KBM-7 (cell line): ENCODE data around the gene BLOC1S4.
A peak's percentile ranks its signal among the peaks of the same experiment; 100 is the strongest.
"Not testable (repeated sequence)": the region's sequence is repeated elsewhere in the genome, so short reads cannot be mapped to it uniquely, and the experiment has no call there.

Source experiments
- DNase-seq: peaks from one replicate; pipeline ENCODE4 v3.0.0-alpha.2; 2015
- in situ Hi-C: fragments of 300-500 bp; cut with MboI; formaldehyde crosslinking; loops from 2 replicates; pipeline ENCODE4 v1.14.3; 2020; ENCODE audit warnings: low sequenced_read_pairs, low pct_unique_long_range_greater_than_20kb, mixed read lengths

Gene BLOC1S4

DNA sequence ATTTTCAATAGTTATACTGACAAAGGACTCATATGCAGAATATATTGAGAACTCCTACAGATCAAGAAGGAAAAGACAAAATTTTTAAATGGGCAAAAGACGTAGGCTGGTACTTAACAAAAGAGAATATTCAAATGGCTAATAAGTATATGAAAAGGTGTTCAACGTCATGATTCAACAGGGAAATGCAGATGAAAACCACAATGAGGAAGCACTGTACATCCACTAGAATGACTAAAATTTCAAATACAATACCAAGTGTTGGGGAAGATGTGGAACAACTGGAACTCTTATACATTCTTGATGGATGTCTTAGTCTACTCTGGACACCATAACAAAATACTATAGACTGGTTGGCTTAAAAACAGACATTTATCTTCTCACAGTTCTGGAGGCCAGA, 5.0 kb upstream of the BLOC1S4 start:
- peak; percentile 44 for DNase-seq
- in situ Hi-C loops: no loop called here

DNA sequence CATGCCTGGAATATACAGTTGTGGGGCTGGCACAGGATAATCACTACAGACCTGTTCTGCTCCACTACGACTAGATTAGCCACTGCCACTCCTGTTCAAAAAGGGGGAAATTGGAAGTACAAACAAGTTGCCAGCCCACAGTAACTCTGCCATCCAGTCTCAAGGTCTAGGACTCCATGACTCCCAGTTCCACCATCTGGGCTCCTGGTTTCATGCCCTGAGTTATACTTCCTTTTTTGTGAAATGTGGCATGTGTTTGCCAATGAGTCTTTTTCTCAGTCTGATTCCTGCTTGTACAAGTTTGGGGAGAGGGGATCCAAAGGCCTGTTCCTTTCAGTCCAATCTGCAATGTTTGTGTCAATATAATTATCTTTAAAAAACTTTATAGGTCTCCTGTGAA, 1.0 kb upstream of the BLOC1S4 start:
- in situ Hi-C loops: no loop called here
- peak; percentile 33 for DNase-seq

DNA sequence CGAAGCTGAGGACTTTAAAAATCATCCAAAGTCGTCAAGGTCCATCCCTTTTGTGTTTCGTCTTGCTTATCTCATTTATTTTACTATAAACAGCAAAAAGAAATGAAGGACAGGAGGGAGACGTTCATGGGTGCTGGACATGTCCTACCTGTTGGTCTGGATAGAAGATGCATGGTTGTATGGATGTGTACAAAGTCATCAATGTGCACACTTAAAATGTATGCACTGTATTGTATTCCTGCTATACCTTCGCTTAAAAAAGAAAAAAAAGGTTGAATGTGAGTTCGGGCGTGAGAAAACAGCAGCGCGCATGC, 313 bp upstream of the BLOC1S4 start:
- in situ Hi-C loops: no loop called here
- no peak for DNase-seq

DNA sequence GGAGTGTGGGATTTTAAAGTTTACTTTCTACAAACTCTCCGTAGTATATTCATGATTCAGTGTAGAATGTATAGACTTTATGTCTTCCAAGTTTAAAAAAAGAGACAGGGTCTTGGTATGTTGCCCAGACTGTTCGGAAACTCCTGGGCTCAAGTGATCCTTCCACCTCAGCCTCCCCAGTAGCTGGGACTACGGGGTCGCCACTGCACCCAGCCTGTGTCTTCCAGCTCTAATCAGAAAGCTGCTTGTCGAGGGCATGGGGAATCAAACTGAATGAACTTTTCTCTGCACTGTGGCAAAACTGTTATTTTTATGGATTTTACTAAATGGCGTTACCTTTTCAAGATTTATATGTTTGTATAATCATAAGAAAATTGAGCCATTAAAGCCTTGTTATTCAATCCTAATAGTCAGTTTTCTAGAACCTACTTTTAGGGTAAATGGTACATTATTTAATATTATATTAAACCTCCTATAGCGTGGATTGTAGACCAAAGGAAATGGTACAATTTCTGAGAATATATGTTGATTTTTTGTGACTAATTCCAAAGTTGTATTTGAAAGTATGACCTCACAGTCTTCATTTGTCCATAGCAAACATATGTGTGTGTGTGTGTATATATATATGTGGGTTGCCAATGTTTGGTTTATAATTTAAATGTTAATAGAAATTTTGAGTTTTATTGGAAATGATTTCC, 1.1 kb downstream of the BLOC1S4 start:
- DNase-seq: no peak
- in situ Hi-C loops: no loop called here

DNA sequence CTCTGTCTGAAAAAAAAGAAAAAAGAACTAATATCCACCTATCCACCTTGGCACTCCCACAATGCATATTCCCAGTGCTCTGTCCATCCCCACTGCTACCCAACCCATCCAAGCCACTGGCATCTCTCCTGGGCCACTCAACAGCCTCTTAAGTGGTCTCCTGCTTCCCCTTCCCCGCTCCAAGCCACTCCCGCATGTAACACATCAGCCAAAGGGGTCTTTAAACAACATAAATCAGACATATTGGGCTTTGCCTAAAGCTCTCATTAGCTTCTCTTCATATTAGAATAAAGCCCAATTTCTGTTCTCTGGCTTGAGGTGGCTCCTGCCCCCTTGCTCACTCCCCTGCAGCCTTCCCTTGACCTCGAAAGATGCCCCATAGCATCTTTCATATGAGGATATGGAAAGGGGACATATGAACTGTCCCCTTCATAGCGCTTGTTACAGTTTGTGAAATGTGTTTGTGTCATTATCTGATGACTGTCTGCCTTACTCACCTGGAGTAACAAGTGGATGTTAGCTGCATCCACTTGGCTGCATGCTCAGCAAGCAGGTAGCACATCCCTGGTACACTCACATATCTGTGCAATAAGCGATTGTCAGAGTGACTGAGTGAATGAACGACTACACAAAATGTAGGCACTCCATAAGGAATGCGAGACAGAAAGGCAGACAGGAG, 3.1 kb downstream of the BLOC1S4 start:
- in situ Hi-C loops: no loop called here
- no peak for DNase-seq

DNA sequence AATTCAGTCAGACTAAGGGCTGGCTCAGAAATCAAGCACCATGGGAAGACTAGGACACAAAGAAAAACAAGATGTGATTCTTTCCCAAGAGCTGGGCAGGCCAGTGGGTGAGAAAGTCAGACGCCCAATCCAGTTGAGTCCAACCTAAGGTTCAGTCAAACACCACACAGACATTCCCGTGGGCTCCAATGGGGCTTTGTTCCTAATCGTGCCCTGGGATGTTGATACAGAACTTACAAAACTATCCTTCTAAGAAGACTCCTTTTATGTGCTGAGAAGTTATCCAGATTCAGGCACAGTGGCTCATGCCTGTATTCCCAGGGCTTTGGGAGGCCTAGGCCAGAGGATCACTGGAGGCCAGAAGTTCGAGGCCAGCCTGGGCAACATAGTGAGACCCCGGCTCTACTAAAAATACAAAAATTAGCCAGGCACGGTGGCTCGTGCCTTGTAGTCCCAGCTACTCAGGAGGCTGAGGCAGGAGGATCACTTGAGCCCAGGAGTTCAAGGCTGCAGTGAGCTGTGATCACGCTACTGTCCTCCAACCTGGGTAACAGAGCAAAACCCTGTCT, 3.7 kb downstream of the BLOC1S4 start:
- in situ Hi-C loops: no loop called here
- no peak for DNase-seq

DNA sequence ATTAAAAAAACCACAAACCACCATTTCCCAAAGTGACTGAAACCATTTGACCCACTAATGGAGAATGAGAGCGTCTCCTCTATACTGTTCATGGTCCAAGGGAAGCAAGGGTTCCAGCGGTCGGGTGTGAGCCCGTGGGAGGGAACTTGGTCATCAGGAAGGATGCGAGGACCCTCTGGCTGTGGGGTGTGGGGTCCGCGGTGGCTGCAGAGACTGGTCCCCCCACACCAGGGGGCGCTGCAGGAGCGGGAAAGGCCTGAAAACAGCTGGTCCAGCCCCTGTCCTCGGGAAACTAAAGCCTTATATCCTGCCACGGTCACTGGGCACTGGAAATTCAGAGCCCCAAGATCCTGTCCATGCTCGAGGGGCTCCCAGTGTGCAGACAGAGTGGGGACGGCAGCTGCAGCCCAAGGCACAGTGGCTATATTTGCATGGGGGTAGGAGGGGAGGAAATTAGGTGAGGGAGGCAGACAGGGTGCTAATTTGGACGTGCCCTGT, 4.3 kb downstream of the BLOC1S4 start:
- DNase-seq: peak; percentile 80
- in situ Hi-C loops: no loop called here

DNA sequence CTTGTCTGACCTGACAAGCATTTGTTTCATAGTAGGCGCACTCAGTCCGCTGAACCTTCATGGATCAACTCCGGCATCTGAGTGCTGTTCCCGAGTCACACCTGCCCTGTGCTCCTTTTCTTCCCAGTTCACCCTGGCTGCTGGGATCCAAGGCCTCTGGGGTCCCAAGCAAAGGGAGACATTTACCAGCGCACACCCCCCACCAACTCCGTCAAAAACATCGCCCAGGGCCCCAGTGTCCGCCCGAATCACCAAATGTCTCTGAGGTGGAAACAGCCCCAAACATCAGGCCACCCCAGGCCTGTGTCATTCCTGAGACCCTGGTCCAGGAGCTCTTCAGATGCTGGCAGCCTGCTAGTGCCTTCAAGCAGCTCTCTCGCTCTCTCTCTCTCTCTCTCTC, 5.1 kb downstream of the BLOC1S4 start:
- in situ Hi-C loops: no loop called here
- DNase-seq: no peak

DNA sequence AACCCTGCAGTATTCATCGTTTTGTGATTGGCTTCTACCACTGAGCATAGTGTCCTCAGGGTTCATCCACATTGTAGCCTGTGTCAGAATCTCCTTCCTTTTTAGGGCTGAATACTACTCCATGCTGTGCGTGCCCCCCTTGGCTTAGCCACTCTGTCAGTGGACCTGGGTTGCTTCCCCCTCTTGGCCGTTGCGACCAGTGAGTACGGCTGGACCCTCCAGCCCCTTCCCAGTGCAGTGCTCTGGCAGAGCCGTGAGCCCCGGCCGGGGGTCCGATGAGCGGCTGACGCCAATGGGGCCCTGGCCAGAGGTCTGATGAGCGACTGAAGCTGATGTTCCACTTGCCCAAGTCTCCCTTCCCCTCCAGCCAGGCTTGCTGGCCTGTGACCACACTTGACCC, 6.9 kb downstream of the BLOC1S4 start:
- in situ Hi-C loops: no loop called here
- DNase-seq: no peak

DNA sequence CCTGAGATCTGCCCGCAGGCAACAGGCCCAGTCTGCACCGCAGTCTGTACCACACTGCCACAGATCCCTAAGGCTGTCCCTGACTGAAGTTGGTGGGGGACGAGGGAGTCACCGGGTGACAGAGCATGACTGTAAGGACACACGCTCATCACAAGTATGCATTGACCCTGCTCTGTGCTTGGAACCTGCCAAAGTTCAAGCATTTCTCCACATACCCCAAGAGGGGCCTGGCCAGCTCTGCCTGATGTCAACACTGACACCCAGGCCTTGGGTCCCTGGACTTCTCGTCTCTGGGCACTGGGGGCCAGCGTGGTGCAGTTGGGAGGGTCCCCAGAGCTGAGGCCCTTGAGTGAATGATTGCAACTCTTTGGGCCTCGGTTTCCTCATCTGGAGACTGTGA, 7.9 kb downstream of the BLOC1S4 start:
- in situ Hi-C loops: no loop called here
- no peak for DNase-seq

DNA sequence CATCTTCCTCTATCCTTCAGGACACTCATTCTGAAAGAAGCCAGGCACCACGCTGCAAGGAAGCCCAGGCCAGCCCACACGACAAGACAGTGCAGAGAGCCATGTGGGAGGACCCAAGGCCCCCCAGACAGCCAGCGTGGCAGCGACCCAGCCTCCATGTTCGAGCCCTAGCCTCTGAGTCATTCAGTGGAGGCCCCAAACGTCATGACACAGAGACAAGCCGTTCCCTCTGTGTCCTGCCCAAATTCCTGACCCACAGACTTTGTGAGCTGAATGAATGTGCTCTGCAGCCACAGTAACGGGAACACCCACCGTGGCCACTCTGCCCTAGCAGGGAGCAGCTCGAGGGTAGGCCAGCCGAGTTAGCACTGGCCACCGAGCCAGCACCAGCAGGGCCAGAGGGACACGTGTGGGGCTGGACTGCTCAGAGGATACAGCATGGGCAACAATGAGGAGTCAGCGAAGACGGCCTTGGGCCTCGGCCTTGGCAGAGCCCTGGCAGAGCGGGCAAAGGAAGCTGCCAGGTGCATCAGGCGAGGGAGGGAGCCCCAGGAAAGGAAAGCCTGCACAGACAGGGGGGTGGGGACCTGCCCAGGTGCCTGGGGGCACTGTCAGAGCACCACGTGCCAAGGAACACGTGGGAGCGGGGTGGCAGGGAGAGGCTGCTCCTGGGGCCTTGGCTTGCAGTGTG, 8.6 kb downstream of the BLOC1S4 start:
- no peak for DNase-seq
- in situ Hi-C loops: no loop called here

DNA sequence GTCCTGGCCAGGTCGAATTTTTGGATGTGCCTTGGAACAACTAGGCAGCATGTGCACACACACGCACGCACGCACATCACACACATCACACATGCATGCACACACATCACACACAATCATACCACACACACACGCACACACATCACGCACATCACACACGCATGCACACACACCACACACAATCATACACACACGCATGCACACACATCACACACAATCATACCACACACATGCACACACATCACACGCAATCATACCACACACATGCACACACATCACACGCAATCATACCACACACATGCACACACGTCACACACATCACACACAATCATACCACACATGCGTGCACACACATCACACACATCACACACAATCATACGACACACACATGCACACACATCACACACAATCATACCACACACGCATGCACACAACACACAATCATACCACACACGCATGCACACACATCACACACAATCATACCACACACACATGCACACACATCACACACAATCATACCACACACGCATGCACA, 9.5 kb downstream of the BLOC1S4 start:
- in situ Hi-C loops, DNase-seq: not testable (repeated sequence)

DNA sequence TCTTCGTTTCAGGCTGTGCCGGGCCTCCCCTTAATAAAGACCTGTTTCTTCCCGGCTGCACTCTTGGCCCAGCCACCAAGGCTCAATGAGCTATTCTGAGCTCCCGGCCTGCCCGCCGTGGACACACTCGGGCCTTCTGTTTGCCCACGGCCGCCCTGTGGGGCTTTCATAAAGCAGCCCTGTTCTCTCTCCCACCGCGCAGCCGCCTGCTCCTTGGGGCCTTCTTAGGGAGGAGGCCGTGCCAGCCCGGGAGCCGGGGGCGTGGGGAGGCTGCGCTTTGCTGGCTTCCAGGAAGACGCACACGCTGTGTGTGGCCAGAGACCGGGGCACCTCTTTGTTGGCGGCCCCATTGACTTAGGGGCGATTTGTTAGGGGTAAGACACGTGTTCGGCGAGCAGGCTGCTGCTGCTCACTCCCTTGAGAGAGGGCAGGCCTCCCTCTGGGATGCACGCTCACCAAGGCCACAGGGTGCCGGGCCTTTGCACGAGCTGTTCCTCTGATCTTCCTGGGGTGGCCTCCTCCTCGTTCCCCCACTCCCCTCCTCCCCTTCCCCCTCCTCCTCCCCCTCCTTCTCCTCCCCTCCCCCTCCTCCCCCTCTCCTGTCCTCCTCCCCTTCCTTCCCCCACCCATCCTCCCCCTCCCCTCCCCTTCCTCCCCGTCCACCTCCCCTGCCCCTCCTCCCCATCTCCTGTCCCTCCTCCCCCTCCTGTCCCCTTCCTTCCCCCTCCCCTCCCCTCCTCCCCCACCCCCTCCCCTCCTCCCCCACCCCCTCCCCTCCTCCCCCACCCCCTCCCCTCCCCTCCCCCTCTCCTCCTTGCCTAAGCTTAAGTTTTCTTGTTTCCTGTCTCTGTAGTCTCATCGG, 11.3 kb downstream of the BLOC1S4 start:
- in situ Hi-C loops: no loop called here
- no peak for DNase-seq

DNA sequence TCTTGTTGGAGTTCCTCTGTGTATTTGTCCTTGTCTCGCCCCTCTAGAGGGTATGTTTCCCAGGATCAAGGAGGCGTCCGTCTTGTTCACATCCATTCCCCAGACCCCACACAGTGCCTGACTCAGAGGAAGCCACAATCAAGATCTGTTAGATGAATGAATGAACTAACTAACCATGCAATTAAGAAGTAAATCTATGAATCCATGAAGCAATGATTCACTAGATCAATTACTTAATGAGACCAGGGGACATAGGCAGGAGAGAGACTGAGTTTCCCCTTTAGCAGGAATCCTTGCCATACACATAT, 11.9 kb downstream of the BLOC1S4 start:
- in situ Hi-C loops: no loop called here
- DNase-seq: no peak

DNA sequence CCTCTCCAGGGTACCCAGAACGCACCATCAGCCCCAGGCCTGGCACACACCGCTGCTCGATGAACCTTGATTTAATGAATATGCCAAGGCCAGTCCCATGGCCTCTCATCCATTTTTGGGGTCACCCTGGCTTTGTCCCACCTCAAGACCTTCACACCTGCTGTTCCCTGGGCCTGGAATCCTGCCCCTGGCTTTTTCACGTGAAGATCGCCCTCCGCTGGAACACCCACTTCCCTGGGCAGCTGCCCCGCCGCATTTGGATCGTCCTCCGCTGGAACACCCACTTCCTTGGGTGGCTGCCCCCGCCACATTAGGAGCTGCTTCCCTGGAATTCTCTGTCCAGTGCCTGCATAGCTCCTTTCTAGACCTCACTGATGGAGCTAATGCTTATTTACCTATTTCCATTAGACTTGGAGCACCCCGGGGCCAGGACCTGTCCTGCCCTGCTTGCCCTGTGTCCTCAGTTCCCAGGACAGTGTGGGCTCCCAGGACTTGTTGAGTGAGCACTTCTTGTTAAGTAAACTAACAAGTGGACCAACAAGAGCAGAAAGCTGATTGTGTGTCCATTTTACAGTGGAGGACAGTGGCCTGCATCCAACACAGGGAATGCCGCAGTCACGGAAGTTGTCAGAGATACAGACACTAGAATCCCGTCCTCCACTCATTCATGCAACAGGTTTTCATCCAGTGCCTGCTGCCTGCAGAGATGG, 12.5 kb downstream of the BLOC1S4 start:
- in situ Hi-C loops: no loop called here
- DNase-seq: no peak

DNA sequence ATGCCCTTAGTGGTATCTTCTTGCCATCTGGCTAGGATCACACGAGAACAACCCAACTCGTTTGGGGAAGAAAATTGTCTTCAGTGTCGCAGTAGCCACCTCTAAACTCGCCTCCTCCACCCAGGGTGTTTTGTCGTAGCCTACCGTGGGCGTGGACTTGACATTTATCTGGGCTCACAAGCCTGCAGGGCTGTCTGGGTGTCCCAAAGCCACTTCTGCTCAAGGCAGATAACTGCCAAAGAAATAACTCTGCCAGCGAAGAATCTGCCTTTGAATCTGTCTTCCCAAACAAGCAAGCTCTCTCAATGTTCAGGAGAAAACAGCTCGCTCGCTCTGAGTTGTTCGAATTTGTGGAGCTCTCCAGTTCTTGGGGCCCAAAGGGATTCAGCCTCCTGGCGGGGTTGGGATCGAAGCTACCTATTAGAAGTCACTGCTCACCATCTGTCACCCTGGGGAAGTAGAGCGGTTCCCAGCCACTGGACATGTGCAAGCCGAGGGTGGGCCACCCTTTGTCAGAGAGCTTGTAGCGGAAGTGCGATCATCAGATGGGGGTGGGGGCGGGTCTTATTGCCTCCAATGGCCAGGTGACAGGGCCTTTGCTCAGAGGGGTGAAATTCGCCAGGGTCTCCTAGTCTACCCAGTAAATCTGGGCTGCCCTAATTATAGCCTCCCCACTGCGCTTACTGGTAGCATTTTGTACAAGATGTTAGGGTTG, 14.8 kb downstream of the BLOC1S4 start:
- DNase-seq: peak; percentile 33
- in situ Hi-C loops: no loop called here

DNA sequence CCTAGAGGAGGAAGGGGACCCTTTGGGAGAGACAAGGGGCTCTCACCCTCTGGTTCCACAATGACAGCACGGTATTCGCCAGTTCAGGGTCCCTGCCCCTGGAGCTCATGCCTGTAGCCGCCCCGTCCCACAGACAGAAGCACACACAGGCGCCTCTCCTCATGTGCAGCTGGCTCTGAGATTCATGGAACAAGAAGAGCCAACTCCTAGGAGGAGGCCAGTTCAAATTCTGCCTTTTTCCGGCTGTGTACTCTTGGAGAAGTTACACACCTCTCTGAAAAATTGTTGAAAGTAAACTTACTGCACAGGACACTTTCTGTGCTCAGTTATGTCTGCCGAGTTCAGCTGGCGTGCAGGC, 15.3 kb downstream of the BLOC1S4 start:
- in situ Hi-C loops: no loop called here

DNA sequence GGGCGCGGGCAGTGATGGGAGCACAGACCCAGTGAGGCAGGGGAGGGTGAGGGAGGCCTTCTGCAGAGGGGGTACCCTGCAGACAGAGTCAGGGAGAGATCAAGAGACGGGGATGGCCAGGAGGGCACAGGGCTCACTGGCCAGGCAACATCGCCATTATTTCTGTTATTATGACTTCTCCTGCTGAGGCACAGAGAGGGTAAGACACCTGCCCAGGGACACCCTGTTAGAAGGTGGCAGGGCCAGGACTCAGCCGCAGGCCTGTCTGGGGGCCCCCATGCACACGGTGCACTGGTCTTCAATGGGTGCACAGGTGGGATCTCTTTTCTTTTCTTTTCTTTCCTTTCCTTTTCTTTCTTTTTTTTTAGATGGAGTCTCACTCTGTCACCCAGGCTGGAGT, 15.8 kb downstream of the BLOC1S4 start:
- in situ Hi-C loops: no loop called here
- no peak for DNase-seq

More for the DNA sequence above, 15.3 kb downstream of the BLOC1S4 start:
- no peak for DNase-seq
